Melanocyte of skin (primary cell): ENCODE results near the gene DDAH2. TPM values are rescaled to one million over a fixed set of nuclear protein-coding genes. Genes with fewer than 3 reads are reported as not detected.

Source experiments
- small RNA-seq, 2 donors: library from RNA; depleted of rRNA; stranded (forward); fragments of <200 nt; gene quantifications; one replicate each; pipeline ENCODE3, GENCODE V24; 2012
- total RNA-seq, 2 donors: library from RNA; depleted of rRNA; stranded (reverse); fragments of >200 nt; gene quantifications; 2 replicates each; pipeline ENCODE4 v1.2.3, GENCODE V29; 2012

DDAH2 gene
- total RNA-seq, result 10 to 100 TPM; 10.3 to 22.0 TPM

GRCh38 chr6:31728767-31729514, at the start of gene DDAH2:
DDAH2 (minus strand) TSS chr6:31729299; CDS start chr6:31729161, 138 bp downstream.

GRCh38 chr6:31776989-31777666, 48.0 kb upstream of the DDAH2 start, which contains the start of gene VWA7:
VWA7 (minus strand) TSS chr6:31777328; CDS start chr6:31776779, 549 bp downstream.

GRCh38 chr6:31762356-31762755, 33.3 kb upstream of the DDAH2 start, which contains the start of gene SAPCD1:
SAPCD1 (plus strand) TSS chr6:31762656; CDS start chr6:31763055, 399 bp downstream.

GRCh38 chr6:31739639-31740396, 10.7 kb upstream of the DDAH2 start, which contains the start of gene MSH5:
MSH5 (plus strand) TSS chr6:31740005; CDS start chr6:31740467, 462 bp downstream.

GRCh38 chr6:31736021-31736767, 7.1 kb upstream of the DDAH2 start, which contains the start of gene CLIC1:
CLIC1 (minus strand) TSS chr6:31736530; CDS start chr6:31736300, 230 bp downstream.

GRCh38 chr6:31723245-31723979, 5.7 kb downstream of the DDAH2 start, which contains the start of gene MPIG6B:
MPIG6B (plus strand) TSS chr6:31723373; CDS start chr6:31723384, 11 bp downstream.

GRCh38 chr6:31721351-31722020, 7.6 kb downstream of the DDAH2 start, which contains the start of gene LY6G6C:
LY6G6C (minus strand) TSS chr6:31721746; CDS start chr6:31721679, 67 bp downstream.

GRCh38 chr6:31715022-31715958, 13.8 kb downstream of the DDAH2 start, which contains the start of gene LY6G6D:
LY6G6D (plus strand) TSS chr6:31715348; CDS start chr6:31715356, 8 bp downstream.

GRCh38 chr6:31706599-31706998, 22.5 kb downstream of the DDAH2 start, which contains the start of gene LY6G6F:
LY6G6F (plus strand) TSS chr6:31706866; CDS start chr6:31706907, 41 bp downstream.

GRCh38 chr6:31702819-31703716, 26.0 kb downstream of the DDAH2 start, which contains the start of gene ABHD16A:
ABHD16A (minus strand) TSS chr6:31703324; CDS start chr6:31703281, 43 bp downstream.

GRCh38 chr6:31680226-31681134, 48.6 kb downstream of the DDAH2 start, which contains the start of gene LY6G5C:
LY6G5C (minus strand) TSS chr6:31681067; CDS start chr6:31680373, 694 bp downstream.

Small RNA genes within 50 kb of the gene (small RNA-seq; reads per million reads assigned to genes)
- gene LY6G6D (0 reads per million in 2 donors), gene MIR4646 (0 to 0.23 reads per million in 2 donors), gene MSH5-SAPCD1 (0 reads per million in 2 donors), gene RF00019 (0 reads per million in 2 donors), gene RNU6-850P (0 reads per million in 2 donors), gene SAPCD1 (0 reads per million in 2 donors)

Other genes with a start within 250 kb of the DDAH2 start
- 10 to 100 TPM; 11.4 to 19.3 TPM for gene MICB, start 231.2 kb downstream of the DDAH2 start, total RNA-seq
- not detected for gene MCCD1, start 200.3 kb downstream of the DDAH2 start, total RNA-seq
- 100 to 1,000 TPM; 257 to 581 TPM for gene DDX39B, start 187.3 kb downstream of the DDAH2 start, total RNA-seq
- gene ATP6V1G2, start 182.7 kb downstream of the DDAH2 start, total RNA-seq, result 1 to 10 TPM in 1 of 2 donors, under 1 TPM in 1; 0.33 to 1.0 TPM
- gene NFKBIL1, start 181.7 kb downstream of the DDAH2 start, total RNA-seq, result 10 to 100 TPM; 21.6 to 27.5 TPM
- gene LTA, start 157.0 kb downstream of the DDAH2 start, total RNA-seq, result under 1 TPM in 1 of 2 donors, not detected in 1; under 0.01 TPM
- under 1 TPM; under 0.01 to 0.34 TPM for gene TNF, start 153.7 kb downstream of the DDAH2 start, total RNA-seq
- gene LTB, start 146.9 kb downstream of the DDAH2 start, total RNA-seq, result not detected
- gene LST1, start 143.0 kb downstream of the DDAH2 start, total RNA-seq, result not detected
- gene NCR3, start 136.3 kb downstream of the DDAH2 start, total RNA-seq, result not detected
- gene AIF1, start 114.1 kb downstream of the DDAH2 start, total RNA-seq, result not detected
- 10 to 100 TPM; 68.5 to 72.3 TPM for gene PRRC2A, start 108.6 kb downstream of the DDAH2 start, total RNA-seq
- gene BAG6, start 76.6 kb downstream of the DDAH2 start, total RNA-seq, result 100 to 1,000 TPM; 125 to 160 TPM
- 1 to 10 TPM in 1 of 2 donors, under 1 TPM in 1; 0.33 to 1.0 TPM for gene APOM, start 73.4 kb downstream of the DDAH2 start, total RNA-seq
- 10 to 100 TPM; 21.3 to 23.1 TPM for gene C6orf47, start 68.5 kb downstream of the DDAH2 start, total RNA-seq
- gene GPANK1, start 64.3 kb downstream of the DDAH2 start, total RNA-seq, result 10 to 100 TPM; 13.1 to 17.3 TPM
- 100 to 1,000 TPM; 142 to 170 TPM for gene CSNK2B, start 63.2 kb downstream of the DDAH2 start, total RNA-seq
- 1 to 10 TPM in 1 of 2 donors, under 1 TPM in 1; 1.00 to 2.1 TPM for gene LY6G5B, start 59.3 kb downstream of the DDAH2 start, total RNA-seq
- gene LY6G5C, start 48.2 kb downstream of the DDAH2 start, total RNA-seq, result under 1 TPM; under 0.01 to 0.67 TPM
- gene ABHD16A, start 26.0 kb downstream of the DDAH2 start, total RNA-seq, result 10 to 100 TPM; 47.0 to 53.0 TPM
- not detected for gene LY6G6F, start 22.4 kb downstream of the DDAH2 start, total RNA-seq
- not detected for gene LY6G6D, start 14.0 kb downstream of the DDAH2 start, total RNA-seq
- gene LY6G6C, start 7.6 kb downstream of the DDAH2 start, total RNA-seq, result not detected
- not detected for gene MPIG6B, start 5.9 kb downstream of the DDAH2 start, total RNA-seq
- gene CLIC1, start 7.2 kb upstream of the DDAH2 start, total RNA-seq, result 100 to 1,000 TPM; 511 to 845 TPM
- gene MSH5, start 10.7 kb upstream of the DDAH2 start, total RNA-seq, result 10 to 100 TPM; 17.6 to 22.0 TPM
- 1 to 10 TPM in 1 of 2 donors, under 1 TPM in 1; 0.69 to 1.7 TPM for gene SAPCD1, start 33.4 kb upstream of the DDAH2 start, total RNA-seq
- not detected for gene VWA7, start 48.0 kb upstream of the DDAH2 start, total RNA-seq
- 10 to 100 TPM; 58.5 to 66.6 TPM for gene VARS1, start 66.5 kb upstream of the DDAH2 start, total RNA-seq
- gene LSM2, start 77.7 kb upstream of the DDAH2 start, total RNA-seq, result 10 to 100 TPM; 41.0 to 61.6 TPM
- under 1 TPM; 0.67 to 0.69 TPM for gene HSPA1L, start 86.0 kb upstream of the DDAH2 start, total RNA-seq
- 100 to 1,000 TPM in 1 of 2 donors, 10 to 100 TPM in 1; 55.7 to 144 TPM for gene HSPA1A, start 86.2 kb upstream of the DDAH2 start, total RNA-seq
- 100 to 1,000 TPM in 1 of 2 donors, 10 to 100 TPM in 1; 95.3 to 188 TPM for gene HSPA1B, start 98.4 kb upstream of the DDAH2 start, total RNA-seq
- gene NEU1, start 133.5 kb upstream of the DDAH2 start, total RNA-seq, result 100 to 1,000 TPM; 114 to 132 TPM
- gene SLC44A4, start 149.7 kb upstream of the DDAH2 start, total RNA-seq, result not detected
- gene EHMT2, start 168.4 kb upstream of the DDAH2 start, total RNA-seq, result 10 to 100 TPM; 29.9 to 44.3 TPM
- gene ZBTB12, start 172.8 kb upstream of the DDAH2 start, total RNA-seq, result 1 to 10 TPM; 1.7 to 3.0 TPM
- 1 to 10 TPM; 2.4 to 3.7 TPM for gene C2, start 198.4 kb upstream of the DDAH2 start, total RNA-seq
- gene CFB, start 216.8 kb upstream of the DDAH2 start, total RNA-seq, result 1 to 10 TPM; 1.7 to 4.1 TPM
- 100 to 1,000 TPM in 1 of 2 donors, 10 to 100 TPM in 1; 73.6 to 114 TPM for gene NELFE, start 229.7 kb upstream of the DDAH2 start, total RNA-seq
- gene SKIC2, start 229.9 kb upstream of the DDAH2 start, total RNA-seq, result 10 to 100 TPM; 50.6 to 54.4 TPM
- gene DXO, start 242.8 kb upstream of the DDAH2 start, total RNA-seq, result 10 to 100 TPM; 13.1 to 16.0 TPM